LoVo (cell line): ENCODE data around the gene HSPA2.

Source experiments
- DNase-seq: peaks from one replicate; pipeline ENCODE4 v3.0.0-alpha.2; 2016; ENCODE audit warnings: low spot score

The HSPA2 gene

GRCh38 chr14:64540208-64541202 is at the start of gene HSPA2:
TSS of gene HSPA2 (plus strand) at chr14:64540741. CDS start at chr14:64540850, 109 bp downstream.
- peak; percentile 93 for DNase-seq

- DNase-seq = no peak
Observed at GRCh38 chr14:64491637-64492036, 48.9 kb upstream of the HSPA2 start.

- DNase-seq = no peak
Observed at GRCh38 chr14:64493455-64493854, 47.1 kb upstream of the HSPA2 start.

- DNase-seq = no peak
Observed at GRCh38 chr14:64495252-64495651, 45.3 kb upstream of the HSPA2 start.

GRCh38 chr14:64496764-64497163 is 43.8 kb upstream of the HSPA2 start:
- no peak for DNase-seq

- no peak for DNase-seq
Observed at GRCh38 chr14:64500088-64500487, 40.5 kb upstream of the HSPA2 start.

GRCh38 chr14:64501411-64502171 is 39.0 kb upstream of the HSPA2 start:
- DNase-seq = peak; percentile 47

- peak; percentile 9 for DNase-seq
Observed at GRCh38 chr14:64502456-64502855, 38.1 kb upstream of the HSPA2 start.

- peak; percentile 29 for DNase-seq
Observed at GRCh38 chr14:64502887-64503433, 37.6 kb upstream of the HSPA2 start.

GRCh38 chr14:64503434-64504309 is 36.9 kb upstream of the HSPA2 start, which contains the start of gene ZBTB25:
TSS of gene ZBTB25 (minus strand) at chr14:64503838. CDS start at chr14:64490533, 13,305 bp downstream.
- DNase-seq = peak; percentile 90

GRCh38 chr14:64504310-64504896 is 36.1 kb upstream of the HSPA2 start, which contains the start of gene ZBTB1:
TSS of gene ZBTB1 (plus strand) at chr14:64504770. CDS start at chr14:64521505, 16,735 bp downstream.
- peak; percentile 76 for DNase-seq

GRCh38 chr14:64504897-64505794 is 35.4 kb upstream of the HSPA2 start:
- peak; percentile 84 for DNase-seq

GRCh38 chr14:64506721-64507120 is 33.8 kb upstream of the HSPA2 start:
- no peak for DNase-seq

GRCh38 chr14:64507376-64508156 is 33.0 kb upstream of the HSPA2 start:
- no peak for DNase-seq

- DNase-seq = no peak
Observed at GRCh38 chr14:64508215-64508776, 32.2 kb upstream of the HSPA2 start.

- no peak for DNase-seq
Observed at GRCh38 chr14:64509036-64509435, 31.5 kb upstream of the HSPA2 start.

GRCh38 chr14:64510825-64511671 is 29.5 kb upstream of the HSPA2 start:
- DNase-seq = peak; percentile 78

GRCh38 chr14:64513271-64513670 is 27.3 kb upstream of the HSPA2 start:
- DNase-seq = no peak
